ENCODE measurements around the gene FAM114A1.

DNA sequence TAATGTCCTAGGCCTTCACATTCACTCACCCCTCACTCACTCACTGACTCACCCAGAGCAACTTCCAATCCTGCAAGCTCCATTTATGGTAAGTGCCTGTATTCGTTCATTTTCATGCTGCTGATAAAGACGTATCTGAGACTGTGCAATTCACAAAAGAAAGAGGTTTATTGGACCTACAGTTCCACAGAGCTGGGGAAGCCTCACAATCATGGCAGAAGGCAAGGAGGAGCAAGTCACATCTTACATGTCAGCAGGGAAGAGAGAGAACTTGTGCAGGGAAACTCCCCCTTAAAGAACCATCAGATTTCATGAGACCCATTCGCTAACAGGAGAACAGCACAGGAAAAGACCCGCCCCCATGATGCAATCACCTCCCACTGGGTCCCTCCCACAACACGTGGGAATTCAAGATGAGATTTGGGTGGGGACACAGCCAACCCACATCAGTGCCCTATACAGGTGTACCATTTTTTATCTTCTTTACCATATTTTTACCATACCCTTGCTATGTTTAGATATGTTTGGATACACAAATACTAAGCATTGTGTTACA is 44.8 kb upstream of the FAM114A1 start:
- TF ChIP-seq, protein P1, sequence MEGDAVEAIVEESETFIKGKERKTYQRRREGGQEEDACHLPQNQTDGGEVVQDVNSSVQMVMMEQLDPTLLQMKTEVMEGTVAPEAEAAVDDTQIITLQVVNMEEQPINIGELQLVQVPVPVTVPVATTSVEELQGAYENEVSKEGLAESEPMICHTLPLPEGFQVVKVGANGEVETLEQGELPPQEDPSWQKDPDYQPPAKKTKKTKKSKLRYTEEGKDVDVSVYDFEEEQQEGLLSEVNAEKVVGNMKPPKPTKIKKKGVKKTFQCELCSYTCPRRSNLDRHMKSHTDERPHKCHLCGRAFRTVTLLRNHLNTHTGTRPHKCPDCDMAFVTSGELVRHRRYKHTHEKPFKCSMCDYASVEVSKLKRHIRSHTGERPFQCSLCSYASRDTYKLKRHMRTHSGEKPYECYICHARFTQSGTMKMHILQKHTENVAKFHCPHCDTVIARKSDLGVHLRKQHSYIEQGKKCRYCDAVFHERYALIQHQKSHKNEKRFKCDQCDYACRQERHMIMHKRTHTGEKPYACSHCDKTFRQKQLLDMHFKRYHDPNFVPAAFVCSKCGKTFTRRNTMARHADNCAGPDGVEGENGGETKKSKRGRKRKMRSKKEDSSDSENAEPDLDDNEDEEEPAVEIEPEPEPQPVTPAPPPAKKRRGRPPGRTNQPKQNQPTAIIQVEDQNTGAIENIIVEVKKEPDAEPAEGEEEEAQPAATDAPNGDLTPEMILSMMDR (IDR thresholded peaks at IDR 0.05) = no peak
- TF ChIP-seq POLR2AphosphoS5 (IDR thresholded peaks at IDR 0.05) (no peak), EP300 (IDR thresholded peaks at IDR 0.05) (no peak)
